NCI-H1092 treated with DMSO at 0.1 percent for 48 hours (cell line): ENCODE measurements around the gene PNMA8A.
"Not testable (repeated sequence)": the region's sequence is repeated elsewhere in the genome, so short reads cannot be mapped to it uniquely, and the experiment has no call there.

Experiments used
- DNase-seq: peaks from one replicate; lab custom pipeline; 2025; lab: John Stamatoyannopoulos, UW

The PNMA8A gene

DNA sequence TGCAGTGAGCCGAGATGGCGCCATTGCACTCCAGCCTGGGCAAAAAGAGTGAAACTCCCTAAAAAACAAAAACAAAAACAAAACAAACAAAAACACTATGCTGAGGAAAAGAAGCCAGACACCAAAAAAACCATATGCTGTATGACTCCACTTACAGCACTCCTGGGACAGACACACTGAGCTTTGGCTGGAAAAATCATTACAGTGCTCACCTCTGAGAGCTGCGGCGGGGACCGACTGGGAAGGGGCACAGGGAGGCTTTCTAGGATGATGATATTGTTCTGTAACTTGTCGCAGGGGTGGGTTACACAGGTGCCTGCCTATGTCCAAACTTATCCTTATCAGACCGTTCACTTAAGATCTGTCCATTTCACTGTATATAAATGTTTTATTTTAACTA lies 7.8 kb downstream of the PNMA8A start:
- DNase-seq: no peak

- DNase-seq: no peak
Observed at GRCh38 chr19:46461537-46461936, 9.8 kb downstream of the PNMA8A start.

- no peak for DNase-seq
Observed at GRCh38 chr19:46460981-46461380, 10.4 kb downstream of the PNMA8A start.

DNA sequence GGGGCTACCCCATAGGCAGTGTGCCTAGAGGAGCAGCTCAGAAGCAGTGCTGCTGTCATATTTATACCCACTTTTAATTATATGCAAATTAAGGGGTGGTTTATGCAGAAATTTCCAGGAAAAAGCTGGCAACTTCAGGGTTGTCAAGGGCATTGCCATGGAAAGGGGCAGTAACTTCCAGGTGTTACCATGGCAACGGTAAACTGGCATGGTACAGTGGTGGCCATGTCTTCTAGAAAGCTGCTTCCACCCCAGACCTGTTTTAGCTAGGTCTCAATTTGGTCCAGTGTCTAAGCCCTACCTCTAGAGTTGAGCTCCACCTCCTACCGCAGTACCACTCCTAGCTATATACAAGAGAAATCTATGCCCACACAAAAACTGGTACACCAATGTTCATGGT lies 11.3 kb downstream of the PNMA8A start:
- no peak for DNase-seq

DNA sequence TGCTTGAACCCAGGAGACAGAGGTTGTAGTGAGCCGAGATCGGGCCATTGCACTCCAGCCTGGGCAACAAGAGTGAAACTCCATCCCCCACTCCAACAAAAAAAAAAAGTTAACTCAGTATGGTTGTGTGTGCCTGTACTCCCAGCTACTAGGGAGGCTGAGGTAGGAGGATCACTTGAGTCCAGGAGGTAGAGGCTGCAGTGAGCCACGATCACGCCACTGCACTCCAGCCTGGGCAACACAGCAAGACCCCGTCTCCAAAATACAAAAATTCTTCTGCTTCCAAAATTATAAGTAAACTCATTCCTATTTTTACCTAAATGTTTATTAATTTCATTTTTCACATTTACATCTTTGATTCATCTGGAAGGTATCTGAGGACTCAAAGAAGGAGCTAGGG lies 14.4 kb downstream of the PNMA8A start:
- DNase-seq: no peak

GRCh38 chr19:46454244-46454643 lies 17.1 kb downstream of the PNMA8A start:
- DNase-seq: no peak

- DNase-seq: no peak
Observed at GRCh38 chr19:46453661-46454060, 17.7 kb downstream of the PNMA8A start.

DNA sequence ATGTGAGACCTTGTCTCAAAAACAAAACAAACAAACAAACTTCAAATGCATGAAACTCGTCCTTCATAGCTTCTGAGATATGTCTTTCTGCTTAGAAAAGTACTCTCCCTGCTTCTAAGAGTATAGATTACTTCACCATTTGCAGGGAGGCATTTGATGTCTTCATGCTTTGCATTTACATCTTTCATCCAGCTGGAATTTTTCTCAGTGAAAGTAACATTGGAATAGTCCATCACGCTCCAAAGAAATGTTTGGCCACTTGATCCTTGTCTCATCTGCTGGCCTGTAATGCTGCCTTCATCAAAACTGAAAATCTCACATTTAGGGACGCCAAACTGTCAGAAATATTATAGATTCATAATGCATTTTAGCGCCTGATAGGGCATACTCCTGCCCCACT lies 19.2 kb downstream of the PNMA8A start:
- no peak for DNase-seq

- no peak for DNase-seq
Observed at GRCh38 chr19:46451352-46451751, 20.0 kb downstream of the PNMA8A start.

- no peak for DNase-seq
Observed at GRCh38 chr19:46450737-46451136, 20.6 kb downstream of the PNMA8A start.

DNA sequence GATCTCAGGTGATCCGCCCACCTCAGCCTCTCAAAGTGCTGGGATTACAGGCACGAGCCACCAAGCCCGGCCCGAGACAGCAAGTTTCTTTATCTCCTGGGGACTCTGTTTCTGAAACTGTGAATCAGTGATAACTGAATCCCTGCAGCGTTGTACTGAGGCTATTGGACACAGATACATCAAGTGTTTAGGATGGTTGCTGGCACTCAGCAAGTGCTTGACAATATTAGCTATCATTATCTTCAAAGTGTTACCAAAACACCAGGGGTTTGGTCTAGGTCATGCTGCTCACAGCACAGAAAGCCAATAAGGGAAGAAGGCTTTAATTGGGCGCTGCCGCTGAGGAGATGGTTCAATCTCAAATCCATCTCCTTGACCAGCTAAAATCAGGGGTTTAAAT lies 22.1 kb downstream of the PNMA8A start:
- DNase-seq: no peak

DNA sequence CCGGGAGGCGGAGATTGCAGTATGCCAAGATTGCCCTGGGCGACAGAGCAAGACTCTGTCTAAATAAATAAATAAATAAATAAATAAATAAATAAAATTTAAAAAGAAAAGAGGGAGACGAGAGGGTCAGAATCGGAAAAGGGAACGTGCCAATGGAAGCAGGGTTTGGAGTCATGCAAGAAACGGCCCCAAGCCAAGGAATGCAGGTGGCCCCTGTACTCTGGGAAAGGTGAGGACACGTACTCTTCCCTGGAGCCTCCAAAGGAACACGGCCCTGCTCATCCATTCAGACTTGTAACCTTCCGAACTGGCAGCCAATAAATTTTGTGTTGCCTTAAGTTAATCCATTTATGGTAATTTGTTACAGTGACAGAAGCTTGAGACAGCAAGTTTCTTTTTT lies 22.8 kb downstream of the PNMA8A start:
- DNase-seq: no peak

GRCh38 chr19:46447824-46448223 lies 23.5 kb downstream of the PNMA8A start:
- no peak for DNase-seq

GRCh38 chr19:46447006-46447405 lies 24.4 kb downstream of the PNMA8A start:
- no peak for DNase-seq

DNA sequence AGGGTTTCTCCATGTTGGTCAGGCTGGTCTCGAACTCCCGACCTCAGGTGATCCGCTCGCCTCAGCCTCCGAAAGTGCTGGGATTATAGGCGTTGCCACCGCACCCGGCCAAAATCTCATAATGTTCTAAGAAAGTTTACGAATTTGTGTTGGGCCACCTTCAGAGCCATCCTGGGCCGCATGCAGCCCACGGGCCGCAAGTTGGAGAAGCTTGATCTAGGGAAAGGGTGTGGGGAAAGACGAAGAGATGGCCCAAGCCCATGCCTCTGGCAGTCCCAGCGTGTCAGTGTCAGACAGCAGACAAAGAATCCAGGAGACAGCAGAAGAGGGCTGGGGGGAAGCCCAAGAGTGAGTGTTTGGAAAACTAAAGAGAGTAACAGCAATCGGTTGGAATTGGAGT lies 25.3 kb downstream of the PNMA8A start:
- no peak for DNase-seq

GRCh38 chr19:46442808-46443450 lies 28.4 kb downstream of the PNMA8A start:
- DNase-seq: no peak

DNA sequence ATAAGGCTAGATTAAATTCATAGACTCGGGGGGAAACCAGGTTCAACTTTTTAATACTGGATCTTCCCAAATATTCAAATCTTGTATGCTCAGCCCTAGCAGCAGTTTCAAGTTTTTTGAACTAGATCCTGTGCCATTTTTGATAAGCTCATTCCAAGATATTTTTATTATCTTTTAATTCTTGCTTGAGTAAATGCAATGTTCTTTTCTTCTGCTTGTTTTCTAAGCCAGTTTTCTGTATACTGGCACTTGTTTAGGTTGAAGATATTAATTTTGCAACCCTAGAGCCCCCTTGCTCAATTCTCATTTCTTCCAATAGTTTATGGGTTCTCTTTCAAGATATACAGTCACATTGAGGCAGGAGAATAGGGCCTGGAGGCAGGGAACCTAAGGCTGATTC lies 29.5 kb downstream of the PNMA8A start:
- DNase-seq: no peak

DNA sequence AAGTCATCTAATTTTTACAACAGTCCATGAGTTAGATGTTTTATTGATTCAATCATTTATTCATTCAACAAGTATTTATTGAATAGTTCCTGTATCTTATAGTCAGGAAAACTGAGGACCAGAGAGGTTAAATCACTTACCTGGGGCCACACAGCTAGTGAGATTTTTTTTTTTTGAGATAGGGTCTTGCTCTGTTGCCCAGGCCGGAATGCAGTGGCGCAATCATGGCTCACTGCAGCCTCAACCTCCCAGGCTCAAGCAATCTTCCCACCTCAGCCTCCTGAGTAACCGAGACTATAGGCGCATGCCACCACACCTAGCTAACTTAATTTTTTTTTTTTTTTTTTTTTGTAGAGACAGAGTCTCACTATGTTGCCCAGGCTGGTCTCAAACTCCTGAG lies 35.7 kb downstream of the PNMA8A start:
- not testable (repeated sequence) for DNase-seq

GRCh38 chr19:46435009-46435408 lies 36.4 kb downstream of the PNMA8A start:
- DNase-seq: no peak

- DNase-seq: not testable (repeated sequence)
Observed at GRCh38 chr19:46433470-46433869, 37.9 kb downstream of the PNMA8A start.

GRCh38 chr19:46431824-46432223 lies 39.5 kb downstream of the PNMA8A start:
- DNase-seq: no peak

DNA sequence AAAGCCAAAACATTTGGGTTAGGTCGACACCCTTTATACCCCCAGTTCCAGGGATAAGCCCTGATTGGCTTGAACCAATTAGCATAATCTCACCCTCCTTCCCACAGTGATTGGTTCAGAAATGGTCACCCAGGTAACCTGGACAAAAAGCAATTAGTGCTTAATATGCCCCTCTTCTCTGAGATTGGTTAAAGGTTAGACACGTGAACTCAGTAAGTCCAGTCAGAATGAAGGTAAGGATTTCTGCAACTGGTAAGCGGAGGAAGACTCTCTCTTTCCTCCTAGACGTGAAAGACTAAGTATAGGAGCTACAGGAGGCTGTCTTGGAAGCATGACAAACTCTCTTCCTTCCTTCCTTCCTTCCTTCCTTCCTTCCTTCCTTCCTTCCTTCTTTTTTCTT lies 41.4 kb downstream of the PNMA8A start:
- DNase-seq: no peak

DNA sequence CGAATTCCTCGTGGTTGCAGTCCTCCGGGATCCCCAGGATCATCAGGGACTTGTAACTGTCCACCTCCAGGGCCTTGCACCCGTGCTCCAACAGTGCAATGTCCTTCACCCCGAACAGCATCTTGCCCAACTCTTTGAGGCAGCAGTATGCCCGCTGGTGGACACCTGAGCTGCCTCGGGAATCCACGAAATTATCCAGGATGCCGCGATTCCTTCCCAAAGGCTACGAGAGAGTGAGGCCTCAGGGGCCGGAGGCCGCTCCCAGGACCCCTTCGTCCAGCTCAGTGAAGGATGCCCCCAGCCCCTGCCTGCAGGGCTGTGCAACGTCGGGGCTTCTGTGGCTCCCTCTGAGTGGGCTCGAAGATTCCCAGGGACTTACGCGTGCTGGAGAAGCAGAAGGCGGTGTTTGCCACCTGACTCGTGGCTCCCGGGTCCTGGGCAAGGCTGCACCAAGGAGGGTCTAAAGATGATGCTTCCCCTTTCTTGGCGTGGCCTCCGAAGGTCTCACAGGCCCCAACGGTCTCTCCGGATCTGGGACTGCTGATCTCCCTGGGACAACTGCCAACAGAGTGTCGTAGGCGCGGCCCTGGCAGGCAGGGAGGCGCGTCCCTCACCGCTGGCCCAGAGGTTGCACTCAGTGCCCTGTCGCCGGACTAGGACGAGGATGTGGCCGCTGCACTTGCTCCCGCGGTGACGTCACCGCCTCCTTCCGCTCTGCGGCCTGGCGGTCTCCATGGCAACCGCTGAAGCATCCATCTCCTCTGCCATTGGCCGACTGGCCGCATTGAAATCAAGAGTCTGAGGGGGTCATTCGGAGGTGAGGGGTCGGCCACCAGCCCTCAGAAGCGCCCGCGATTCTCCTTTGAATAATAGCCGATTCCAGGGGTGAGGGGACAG lies 42.9 kb downstream of the PNMA8A start, which contains the start of gene PNMA8C:
PNMA8C (minus strand) TSS at position 698 of the 897 bp plus-strand sequence; CDS start at position 121, 577 bp downstream.
- DNase-seq: peak; percentile 26
